NCI-H2196 (cell line): Measurements from ENCODE around the gene PHACTR1.

ENCODE experiments used
- DNase-seq: peaks from one replicate; lab custom pipeline; 2025; ENCODE audit not compliant: unreplicated experiment; lab: John Stamatoyannopoulos, UW

PHACTR1 gene

GRCh38 chr6:13250703-13251102 is 534.1 kb downstream of the PHACTR1 start:
- DNase-seq, result no peak

DNA sequence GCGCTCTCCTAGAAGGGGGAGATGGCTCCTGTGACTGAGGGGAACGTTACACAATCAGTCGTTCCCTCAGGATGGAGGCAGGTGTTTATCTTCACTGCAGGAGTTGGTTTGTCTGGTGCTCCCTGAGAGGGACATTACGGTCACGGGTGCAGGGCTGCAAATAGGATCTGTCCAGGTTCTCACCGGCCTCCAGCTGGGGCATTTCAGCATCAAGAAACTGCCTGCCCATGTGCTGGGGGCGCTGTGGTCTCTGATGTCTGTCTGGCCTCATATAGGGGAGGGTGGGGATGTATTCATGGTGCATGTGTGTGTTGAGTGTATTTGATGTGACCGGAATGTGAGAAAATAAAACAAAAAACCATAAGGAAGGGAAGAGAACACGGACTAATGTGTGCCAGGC is 534.7 kb downstream of the PHACTR1 start:
- no peak for DNase-seq

- DNase-seq, result no peak
Measured at GRCh38 chr6:13252790-13253189, 536.2 kb downstream of the PHACTR1 start.

- DNase-seq, result no peak
Measured at GRCh38 chr6:13253272-13253671, 536.7 kb downstream of the PHACTR1 start.

DNA sequence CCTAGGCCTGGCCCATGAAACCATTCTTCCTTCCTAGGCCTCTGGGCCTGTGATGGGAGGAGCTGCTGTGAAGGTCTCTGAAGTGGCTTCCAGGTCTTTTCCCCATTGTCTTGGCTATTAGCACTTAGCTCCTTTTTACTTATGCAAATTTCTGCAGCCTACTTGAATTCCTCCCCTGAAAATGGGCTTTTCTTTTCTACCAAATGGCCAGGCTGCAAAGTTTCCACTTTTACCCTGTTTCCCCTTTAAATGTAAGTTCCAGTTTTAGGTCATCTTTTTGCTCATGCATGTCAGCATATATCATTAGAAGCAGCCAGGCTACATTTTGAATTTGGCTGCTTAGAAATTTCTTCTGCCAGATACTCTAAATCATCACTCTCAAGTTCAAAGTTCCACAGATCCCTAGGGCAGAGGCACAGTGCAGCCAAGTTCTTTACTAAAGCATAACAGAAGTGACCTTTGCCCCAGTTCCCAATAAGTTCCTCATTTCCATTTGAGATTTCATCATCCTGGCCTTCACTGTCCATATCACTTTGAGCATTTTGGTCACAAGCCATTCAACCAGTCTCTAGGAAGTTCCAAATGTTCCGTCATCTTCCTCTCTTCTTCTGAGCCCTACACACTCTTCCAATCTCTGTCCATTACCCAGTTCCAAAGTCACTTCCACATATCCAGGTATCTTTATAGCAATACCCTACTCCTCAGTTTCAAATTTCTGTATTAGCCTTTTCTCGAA is 539.9 kb downstream of the PHACTR1 start:
- no peak for DNase-seq

GRCh38 chr6:13259393-13259792 is 542.8 kb downstream of the PHACTR1 start:
- no peak for DNase-seq

GRCh38 chr6:13260101-13260598 is 543.6 kb downstream of the PHACTR1 start:
- DNase-seq, result no peak

- DNase-seq, result no peak
Measured at GRCh38 chr6:13260831-13261230, 544.3 kb downstream of the PHACTR1 start.

- no peak for DNase-seq
Measured at GRCh38 chr6:13261464-13261994, 545.0 kb downstream of the PHACTR1 start.

DNA sequence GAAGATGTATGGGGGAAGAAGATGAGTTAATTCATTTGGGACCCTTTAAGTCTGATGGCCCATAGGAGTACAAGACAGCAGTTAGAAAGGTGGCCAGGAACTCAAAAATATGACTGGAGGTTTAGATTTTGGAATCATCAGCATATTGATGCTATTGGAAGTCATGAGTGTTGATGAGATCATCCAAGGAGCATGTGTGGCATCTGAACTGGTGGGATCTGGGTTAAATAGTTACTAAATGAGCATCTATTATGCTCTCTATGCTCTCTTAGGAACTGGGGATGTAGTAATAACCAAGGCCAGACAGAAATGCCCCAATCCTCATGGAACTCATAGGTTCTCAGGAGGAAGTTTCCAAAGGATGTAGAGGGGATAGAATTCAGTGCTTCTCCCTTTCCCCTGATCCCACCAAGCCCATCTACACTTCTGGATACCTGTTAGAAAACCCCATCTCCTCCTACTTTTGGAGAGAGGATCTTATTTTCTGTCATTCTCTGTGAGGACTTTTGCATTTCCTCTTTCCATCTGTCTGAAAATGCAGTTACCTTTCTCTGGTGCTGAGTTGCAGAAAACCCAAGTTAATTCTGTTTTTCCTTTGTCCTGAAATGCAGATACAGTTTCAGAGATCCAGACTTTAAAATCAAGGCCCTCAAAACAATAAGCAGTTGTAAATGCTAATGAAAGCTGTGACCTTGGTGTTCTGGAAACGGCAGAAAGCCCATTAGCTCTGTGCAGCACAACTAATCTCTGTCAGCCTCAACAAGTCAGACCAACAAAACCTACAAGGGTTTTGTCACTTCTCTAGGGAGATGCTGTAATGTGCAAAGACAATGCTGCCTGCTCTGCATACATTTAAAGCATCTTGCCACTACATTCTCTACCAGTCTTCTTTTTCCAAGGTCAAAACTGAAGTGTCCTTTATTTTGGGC is 546.0 kb downstream of the PHACTR1 start:
- DNase-seq, result no peak

- DNase-seq, result no peak
Measured at GRCh38 chr6:13263669-13264068, 547.1 kb downstream of the PHACTR1 start.

GRCh38 chr6:13267142-13267651 is 550.6 kb downstream of the PHACTR1 start:
- no peak for DNase-seq

DNA sequence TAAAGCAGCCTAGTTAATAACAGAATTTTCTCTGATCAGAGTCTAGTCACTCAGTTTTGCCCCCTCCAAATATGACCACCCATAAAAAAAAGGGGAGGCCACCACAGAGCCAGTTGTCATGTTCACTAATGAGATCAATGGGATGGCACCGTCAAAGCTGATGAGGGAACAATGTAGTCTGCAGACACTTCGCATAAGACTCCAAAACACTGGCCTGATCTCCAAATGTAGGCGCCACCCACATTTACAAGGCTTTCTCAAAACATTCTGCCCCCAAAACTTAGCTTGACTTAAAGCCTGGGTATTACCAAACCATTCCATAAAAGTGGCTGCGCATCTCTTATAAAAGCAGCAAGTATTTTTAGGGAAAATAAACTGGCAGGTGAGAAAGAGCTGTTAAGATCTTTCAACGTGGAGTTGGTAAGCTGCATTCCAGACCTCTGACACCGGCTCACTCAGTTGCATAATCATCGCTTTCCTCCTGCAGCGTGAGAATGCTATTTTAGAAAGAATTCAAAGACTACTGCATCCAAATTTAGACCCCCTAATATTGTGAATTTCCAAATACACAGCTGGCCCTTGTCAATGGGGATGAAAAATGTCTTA is 552.4 kb downstream of the PHACTR1 start:
- no peak for DNase-seq

GRCh38 chr6:13272131-13273046 is 555.8 kb downstream of the PHACTR1 start:
- DNase-seq, result no peak

DNA sequence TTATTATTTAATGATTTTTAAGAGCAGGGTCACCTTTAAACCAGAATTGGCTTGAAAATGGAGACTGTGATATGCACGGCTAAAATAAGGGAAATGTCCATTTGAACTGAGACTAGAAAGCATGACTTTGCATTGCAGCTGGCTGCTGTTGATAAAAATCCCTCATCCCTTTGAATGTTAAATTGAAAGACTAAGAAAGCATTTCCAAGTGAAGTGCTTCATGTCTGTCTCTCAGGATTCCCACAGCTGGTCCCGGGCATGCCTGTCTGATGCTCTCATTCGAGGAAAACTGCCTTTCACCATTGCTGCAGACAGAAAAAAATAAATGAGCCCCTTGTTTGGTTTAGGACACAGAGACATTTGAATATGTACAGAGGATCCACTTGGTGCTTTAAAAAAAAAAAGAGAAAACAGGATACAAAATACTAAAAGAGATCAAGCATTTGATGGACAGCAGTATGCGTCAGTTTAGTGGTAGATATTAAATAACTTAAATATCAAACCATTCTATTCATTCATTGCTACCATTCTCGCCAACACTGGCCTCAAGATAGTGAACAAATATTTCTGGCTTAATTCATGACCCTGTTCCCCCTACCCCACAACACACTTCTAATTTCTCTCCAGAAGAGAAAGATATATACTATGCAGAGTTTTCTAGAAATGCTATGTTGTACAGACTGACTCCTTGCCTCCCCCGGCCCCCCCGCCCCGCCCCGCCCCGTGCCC is 556.8 kb downstream of the PHACTR1 start:
- no peak for DNase-seq

- no peak for DNase-seq
Measured at GRCh38 chr6:13273931-13274706, 557.6 kb downstream of the PHACTR1 start.

GRCh38 chr6:13274707-13275434 is 558.3 kb downstream of the PHACTR1 start:
- DNase-seq, result no peak

DNA sequence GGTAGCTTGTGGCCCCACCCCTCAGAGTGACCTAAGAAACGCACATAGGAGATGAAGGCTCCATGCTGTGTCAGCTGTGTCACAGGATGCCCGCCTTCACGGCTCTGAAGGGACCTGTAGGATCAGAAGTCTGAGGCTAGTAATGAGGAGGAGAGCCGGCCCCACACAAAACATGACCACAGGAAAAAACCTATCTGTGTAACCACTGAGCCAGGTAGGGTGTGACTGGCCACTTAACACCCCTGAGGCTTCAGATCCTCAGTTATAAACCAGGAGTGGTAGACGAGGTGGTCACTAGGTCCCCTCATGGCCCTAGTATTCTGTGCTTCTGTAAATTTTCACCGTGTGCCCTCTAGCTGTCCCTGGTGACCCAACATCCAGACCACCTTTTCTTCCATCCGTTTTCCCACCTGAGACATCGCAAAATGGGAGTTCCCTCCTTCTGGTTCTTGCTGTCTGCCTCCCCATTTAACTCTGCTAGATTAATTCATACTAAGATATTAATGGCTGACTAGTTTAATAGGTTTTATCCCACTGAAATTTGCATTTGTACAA is 558.9 kb downstream of the PHACTR1 start:
- no peak for DNase-seq
